Peyer's patch (tissue), 4 donors: ENCODE data around the gene TIMM17A.

Experiments
- POLR2A ChIP-seq, 2 donors: fragments of 450-650 bp; IDR thresholded peaks; one replicate each; pipeline ENCODE4 v1.5.1; 2017; ENCODE audit warnings: antibody characterized with exemption in 2 of 2, mild to moderate bottlenecking in 2 of 2, moderate library complexity in 2 of 2
- TF ChIP-seq, protein P1 (sequence below), 6 experiments: fragments of 450-650 bp in 4 of 6; fragments of 200-600 bp in 2 of 6; sonication (generic) in 1 of 6; IDR thresholded peaks; one replicate each; pipeline ENCODE4 v1.5.1; 2017 to 2019; ENCODE audit warnings: antibody characterized with exemption in 6 of 6, mild to moderate bottlenecking in 3 of 6, moderate library complexity in 1 of 6

DNA sequence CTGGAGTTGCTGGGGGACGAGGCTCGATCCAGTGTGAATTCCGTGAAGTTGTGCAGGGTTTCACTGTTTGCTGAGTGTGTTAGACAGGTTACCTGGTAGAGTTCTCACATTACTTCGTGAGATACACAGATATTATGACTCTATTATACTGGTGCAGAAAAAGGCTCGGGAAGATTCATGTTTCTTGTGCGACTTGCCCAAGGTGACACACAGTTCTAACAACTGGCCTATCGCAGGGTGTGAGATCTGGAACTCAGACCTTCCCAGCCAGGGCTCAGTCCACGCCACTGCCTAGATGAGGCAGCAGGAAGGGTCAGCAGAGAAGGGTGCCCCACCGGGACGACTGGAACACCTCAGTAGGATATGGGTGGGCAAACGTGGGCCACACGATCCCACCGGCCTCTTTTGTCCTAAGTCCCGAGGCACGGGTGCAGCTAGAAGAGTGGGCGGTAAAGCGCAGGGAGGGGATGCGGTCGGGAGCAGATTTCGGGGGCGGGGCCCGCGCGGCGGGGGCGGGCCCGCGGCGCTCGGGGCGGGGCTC lies 26.8 kb downstream of the TIMM17A start:
- TF ChIP-seq, protein P1, sequence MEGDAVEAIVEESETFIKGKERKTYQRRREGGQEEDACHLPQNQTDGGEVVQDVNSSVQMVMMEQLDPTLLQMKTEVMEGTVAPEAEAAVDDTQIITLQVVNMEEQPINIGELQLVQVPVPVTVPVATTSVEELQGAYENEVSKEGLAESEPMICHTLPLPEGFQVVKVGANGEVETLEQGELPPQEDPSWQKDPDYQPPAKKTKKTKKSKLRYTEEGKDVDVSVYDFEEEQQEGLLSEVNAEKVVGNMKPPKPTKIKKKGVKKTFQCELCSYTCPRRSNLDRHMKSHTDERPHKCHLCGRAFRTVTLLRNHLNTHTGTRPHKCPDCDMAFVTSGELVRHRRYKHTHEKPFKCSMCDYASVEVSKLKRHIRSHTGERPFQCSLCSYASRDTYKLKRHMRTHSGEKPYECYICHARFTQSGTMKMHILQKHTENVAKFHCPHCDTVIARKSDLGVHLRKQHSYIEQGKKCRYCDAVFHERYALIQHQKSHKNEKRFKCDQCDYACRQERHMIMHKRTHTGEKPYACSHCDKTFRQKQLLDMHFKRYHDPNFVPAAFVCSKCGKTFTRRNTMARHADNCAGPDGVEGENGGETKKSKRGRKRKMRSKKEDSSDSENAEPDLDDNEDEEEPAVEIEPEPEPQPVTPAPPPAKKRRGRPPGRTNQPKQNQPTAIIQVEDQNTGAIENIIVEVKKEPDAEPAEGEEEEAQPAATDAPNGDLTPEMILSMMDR (IDR thresholded peaks at IDR 0.05) = no peak
- TF ChIP-seq POLR2A (IDR thresholded peaks at IDR 0.05) = no peak
